GM12891 (cell line): ENCODE data around the gene EDARADD.

Experiments used
- PAX5 ChIP-seq: IDR thresholded peaks from 2 replicates; pipeline ENCODE4 v1.6.1; 2011; ENCODE audit warnings: low read length, moderate library complexity, mild to moderate bottlenecking; ENCODE audit not compliant: insufficient read depth, severe bottlenecking
- POLR2A ChIP-seq: IDR thresholded peaks from 2 replicates; pipeline ENCODE4 v1.6.1; 2011; ENCODE audit warnings: low read depth, low read length, control low read depth
- POLR2AphosphoS5 ChIP-seq: IDR thresholded peaks from 2 replicates; pipeline ENCODE4 v1.6.1; 2011; ENCODE audit warnings: low read depth, low read length, control low read depth
- POU2F2 ChIP-seq: IDR thresholded peaks from 2 replicates; pipeline ENCODE4 v1.6.1; 2011; ENCODE audit warnings: low read depth, mild to moderate bottlenecking, control low read depth, low read length, moderate library complexity
- SPI1 ChIP-seq: IDR thresholded peaks from 2 replicates; pipeline ENCODE4 v1.6.1; 2011; ENCODE audit warnings: low read depth, low read length, control low read depth
- TAF1 ChIP-seq: IDR thresholded peaks from 2 replicates; pipeline ENCODE4 v1.6.1; 2011; ENCODE audit warnings: low read depth, low read length, control low read depth

DNA sequence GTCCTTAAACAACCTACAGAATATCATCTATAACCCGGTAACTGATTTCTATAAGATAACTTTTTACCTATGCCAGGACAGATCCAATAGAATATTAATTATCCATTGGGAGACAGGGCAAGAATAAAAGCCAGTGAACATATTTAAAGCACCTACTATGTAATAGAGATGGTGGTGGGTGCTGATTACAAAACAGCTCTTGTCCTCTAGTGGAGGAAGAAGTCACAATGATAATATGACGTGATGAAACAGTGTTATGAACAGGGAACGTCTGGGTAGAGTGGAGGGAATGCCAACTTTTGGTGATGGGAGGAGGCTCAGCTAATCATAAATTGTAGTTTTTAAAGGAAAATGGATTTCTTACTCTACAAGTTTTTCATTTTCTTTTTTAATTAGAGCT is 132.0 kb downstream of the EDARADD start:
- TF ChIP-seq POLR2A, result no peak
- TF ChIP-seq POLR2AphosphoS5, result no peak
- TF ChIP-seq TAF1, result no peak
- TF ChIP-seq PAX5, result no peak
- no peak for TF ChIP-seq SPI1
- TF ChIP-seq POU2F2, result no peak
